ENCODE measurements around the gene GAGE12F.
"Not testable (repeated sequence)": the region's sequence is repeated elsewhere in the genome, so short reads cannot be mapped to it uniquely, and the experiment has no call there.

The GAGE12F gene, protein sequence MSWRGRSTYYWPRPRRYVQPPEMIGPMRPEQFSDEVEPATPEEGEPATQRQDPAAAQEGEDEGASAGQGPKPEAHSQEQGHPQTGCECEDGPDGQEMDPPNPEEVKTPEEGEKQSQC

GRCh38 chrX:49560542-49560941 lies at the start of gene GAGE12F:
GAGE12F (plus strand) TSS chrX:49560842; CDS start chrX:49561997, 1,155 bp downstream.
- DNase-seq: not testable (repeated sequence)

GRCh38 chrX:49531877-49532276 lies 28.8 kb upstream of the GAGE12F start, which contains the start of gene GAGE12C:
GAGE12C (plus strand) TSS chrX:49532177; CDS start chrX:49533332, 1,155 bp downstream.
- DNase-seq: not testable (repeated sequence)

DNA sequence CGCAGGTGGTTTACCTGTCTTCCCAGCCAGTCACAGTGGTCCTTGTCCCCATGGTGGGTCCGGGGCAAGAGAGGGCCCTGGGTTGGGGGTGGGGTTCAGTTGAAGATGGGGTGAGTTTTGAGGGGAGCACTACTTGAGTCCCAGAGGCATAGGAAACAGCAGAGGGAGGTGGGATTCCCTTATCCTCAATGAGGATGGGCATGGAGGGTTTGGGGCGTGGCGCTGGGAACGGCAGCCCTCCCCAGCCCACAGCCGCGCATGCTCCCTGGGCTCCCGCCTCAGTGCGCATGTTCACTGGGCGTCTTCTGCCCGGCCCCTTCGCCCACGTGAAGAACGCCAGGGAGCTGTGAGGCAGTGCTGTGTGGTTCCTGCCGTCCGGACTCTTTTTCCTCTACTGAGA lies 19.2 kb upstream of the GAGE12F start, which contains the start of gene GAGE12D:
Gene GAGE12D (plus strand): TSS at position 301 of the 400 bp plus-strand sequence. CDS start 1,155 bp downstream, outside the sequence.
- not testable (repeated sequence) for DNase-seq

GRCh38 chrX:49550989-49551388 lies 9.7 kb upstream of the GAGE12F start, which contains the start of gene GAGE12E:
GAGE12E (plus strand) TSS chrX:49551289; CDS start chrX:49552444, 1,155 bp downstream.
- not testable (repeated sequence) for DNase-seq

DNA sequence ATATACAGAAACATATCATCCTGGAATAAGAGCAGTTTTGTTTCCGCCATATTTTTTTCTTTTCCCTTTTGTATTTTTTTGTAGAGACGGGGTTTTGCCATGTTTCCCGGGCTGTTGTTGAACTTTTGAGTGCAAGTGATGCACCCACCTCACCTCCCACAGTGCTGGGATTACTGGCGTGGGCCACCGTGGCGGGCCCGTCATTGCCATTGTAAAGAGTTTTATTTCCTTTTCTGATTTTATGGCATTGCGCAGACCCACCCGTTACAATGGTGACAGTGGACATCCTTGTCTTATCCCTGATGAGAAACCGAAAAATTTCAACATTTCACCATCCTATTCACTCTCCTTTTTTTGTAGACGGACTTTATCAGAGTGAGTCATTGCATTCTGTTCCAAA lies 8.1 kb downstream of the GAGE12F start:
- not testable (repeated sequence) for DNase-seq

GRCh38 chrX:49569152-49569551 lies 8.5 kb downstream of the GAGE12F start:
- DNase-seq: not testable (repeated sequence)

GRCh38 chrX:49570100-49570499 lies 9.5 kb downstream of the GAGE12F start, which contains the start of gene GAGE12G:
GAGE12G (plus strand) TSS chrX:49570400; CDS start chrX:49571555, 1,155 bp downstream.
- DNase-seq: not testable (repeated sequence)

DNA sequence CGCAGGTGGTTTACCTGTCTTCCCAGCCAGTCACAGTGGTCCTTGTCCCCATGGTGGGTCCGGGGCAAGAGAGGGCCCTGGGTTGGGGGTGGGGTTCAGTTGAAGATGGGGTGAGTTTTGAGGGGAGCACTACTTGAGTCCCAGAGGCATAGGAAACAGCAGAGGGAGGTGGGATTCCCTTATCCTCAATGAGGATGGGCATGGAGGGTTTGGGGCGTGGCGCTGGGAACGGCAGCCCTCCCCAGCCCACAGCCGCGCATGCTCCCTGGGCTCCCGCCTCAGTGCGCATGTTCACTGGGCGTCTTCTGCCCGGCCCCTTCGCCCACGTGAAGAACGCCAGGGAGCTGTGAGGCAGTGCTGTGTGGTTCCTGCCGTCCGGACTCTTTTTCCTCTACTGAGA lies 19.0 kb downstream of the GAGE12F start, which contains the start of gene GAGE12H:
Gene GAGE12H (plus strand): TSS at position 301 of the 400 bp plus-strand sequence. CDS start 1,155 bp downstream, outside the sequence.
- DNase-seq: not testable (repeated sequence)

DNA sequence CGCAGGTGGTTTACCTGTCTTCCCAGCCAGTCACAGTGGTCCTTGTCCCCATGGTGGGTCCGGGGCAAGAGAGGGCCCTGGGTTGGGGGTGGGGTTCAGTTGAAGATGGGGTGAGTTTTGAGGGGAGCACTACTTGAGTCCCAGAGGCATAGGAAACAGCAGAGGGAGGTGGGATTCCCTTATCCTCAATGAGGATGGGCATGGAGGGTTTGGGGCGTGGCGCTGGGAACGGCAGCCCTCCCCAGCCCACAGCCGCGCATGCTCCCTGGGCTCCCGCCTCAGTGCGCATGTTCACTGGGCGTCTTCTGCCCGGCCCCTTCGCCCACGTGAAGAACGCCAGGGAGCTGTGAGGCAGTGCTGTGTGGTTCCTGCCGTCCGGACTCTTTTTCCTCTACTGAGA lies 28.6 kb downstream of the GAGE12F start, which contains the start of gene GAGE2A:
Gene GAGE2A (plus strand): TSS at position 301 of the 400 bp plus-strand sequence. CDS start 1,155 bp downstream, outside the sequence.
- not testable (repeated sequence) for DNase-seq

- not testable (repeated sequence) for DNase-seq
Measured at GRCh38 chrX:49589769-49590478, 29.3 kb downstream of the GAGE12F start.

GRCh38 chrX:49590488-49590887 lies 29.8 kb downstream of the GAGE12F start:
- DNase-seq: not testable (repeated sequence)

DNA sequence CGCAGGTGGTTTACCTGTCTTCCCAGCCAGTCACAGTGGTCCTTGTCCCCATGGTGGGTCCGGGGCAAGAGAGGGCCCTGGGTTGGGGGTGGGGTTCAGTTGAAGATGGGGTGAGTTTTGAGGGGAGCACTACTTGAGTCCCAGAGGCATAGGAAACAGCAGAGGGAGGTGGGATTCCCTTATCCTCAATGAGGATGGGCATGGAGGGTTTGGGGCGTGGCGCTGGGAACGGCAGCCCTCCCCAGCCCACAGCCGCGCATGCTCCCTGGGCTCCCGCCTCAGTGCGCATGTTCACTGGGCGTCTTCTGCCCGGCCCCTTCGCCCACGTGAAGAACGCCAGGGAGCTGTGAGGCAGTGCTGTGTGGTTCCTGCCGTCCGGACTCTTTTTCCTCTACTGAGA lies 38.1 kb downstream of the GAGE12F start, which contains the start of gene GAGE1:
Gene GAGE1 (plus strand): TSS at position 301 of the 400 bp plus-strand sequence. CDS start 1,155 bp downstream, outside the sequence.
- DNase-seq: not testable (repeated sequence)

GRCh38 chrX:49610718-49611310 lies 50.2 kb downstream of the GAGE12F start:
- no peak for DNase-seq
